SK-N-SH treated with all-trans-retinoic acid at 6 μM for 48 hours (cell line): ENCODE results near the gene ITPR2.

Experiments used
- ARNTL ChIP-seq: fragments of 450-650 bp; formaldehyde crosslinking; IDR thresholded peaks from 2 replicates; pipeline ENCODE4 v1.5.0; 2020; ENCODE audit warnings: low read depth, mild to moderate bottlenecking, moderate library complexity, borderline replicate concordance
- CSRNP3 ChIP-seq: fragments of 250-450 bp; sonication (Bioruptor Pico); IDR thresholded peaks from 2 replicates; pipeline ENCODE4 v1.5.1; 2021; ENCODE audit warnings: mild to moderate bottlenecking, moderate library complexity
- ISL1 ChIP-seq: fragments of 250-450 bp; sonication (Bioruptor Pico); IDR thresholded peaks from 2 replicates; pipeline ENCODE4 v2.1.2; 2022; ENCODE audit warnings: mild to moderate bottlenecking, moderate library complexity
- RARB ChIP-seq: fragments of 250-450 bp; sonication (Bioruptor Pico); IDR thresholded peaks from 2 replicates; pipeline ENCODE4 v1.8.0; 2021; ENCODE audit warnings: mild to moderate bottlenecking, moderate library complexity
- SNAI2 ChIP-seq: fragments of 250-450 bp; sonication (Bioruptor Pico); IDR thresholded peaks from 2 replicates; pipeline ENCODE4 v1.5.0; 2020; ENCODE audit warnings: mild to moderate bottlenecking, moderate library complexity
- ZNF8 ChIP-seq: fragments of 450-650 bp; formaldehyde crosslinking; IDR thresholded peaks from 2 replicates; pipeline ENCODE4 v1.5.0; 2020; ENCODE audit warnings: mild to moderate bottlenecking, moderate library complexity

GRCh38 chr12:26537651-26538050, 295.3 kb downstream of the ITPR2 start:
- TF ChIP-seq RARB (CRISPR knock-in tag), result no peak
- no peak for TF ChIP-seq ARNTL (CRISPR knock-in tag)
- TF ChIP-seq SNAI2 (CRISPR knock-in tag), result no peak
- TF ChIP-seq ZNF8, result no peak
- no peak for TF ChIP-seq CSRNP3
- TF ChIP-seq ISL1 (CRISPR knock-in tag), result no peak
